Fibroblast of the aortic adventitia (primary cell): ENCODE results near the gene SORBS2. TPM values are rescaled to one million over a fixed set of nuclear protein-coding genes. Genes with fewer than 3 reads are reported as not detected.

Experiments
- DNase-seq: peaks from one replicate; pipeline ENCODE4 v3.0.0-alpha.2; 2010; ENCODE audit warnings: low read depth
- H3K4me3 ChIP-seq: 2 replicates; pipeline ENCODE4 v1.5.1; 2011; ENCODE audit warnings: low read depth, mild to moderate bottlenecking, control low read depth, low read length, moderate library complexity
- total RNA-seq: library from RNA; depleted of rRNA; stranded (reverse); fragments of >200 nt; gene quantifications from 2 replicates; pipeline ENCODE4 v1.2.3, GENCODE V29; 2012; ENCODE audit warnings: low replicate concordance
- TF ChIP-seq, protein P1 (sequence below): IDR thresholded peaks from 2 replicates; pipeline ENCODE4 v1.5.1; 2011; ENCODE audit warnings: mild to moderate bottlenecking, low read length, control low read depth, inconsistent platforms; ENCODE audit not compliant: insufficient read depth

Gene SORBS2
- total RNA-seq, 1 donor, result 2.8 TPM

DNA sequence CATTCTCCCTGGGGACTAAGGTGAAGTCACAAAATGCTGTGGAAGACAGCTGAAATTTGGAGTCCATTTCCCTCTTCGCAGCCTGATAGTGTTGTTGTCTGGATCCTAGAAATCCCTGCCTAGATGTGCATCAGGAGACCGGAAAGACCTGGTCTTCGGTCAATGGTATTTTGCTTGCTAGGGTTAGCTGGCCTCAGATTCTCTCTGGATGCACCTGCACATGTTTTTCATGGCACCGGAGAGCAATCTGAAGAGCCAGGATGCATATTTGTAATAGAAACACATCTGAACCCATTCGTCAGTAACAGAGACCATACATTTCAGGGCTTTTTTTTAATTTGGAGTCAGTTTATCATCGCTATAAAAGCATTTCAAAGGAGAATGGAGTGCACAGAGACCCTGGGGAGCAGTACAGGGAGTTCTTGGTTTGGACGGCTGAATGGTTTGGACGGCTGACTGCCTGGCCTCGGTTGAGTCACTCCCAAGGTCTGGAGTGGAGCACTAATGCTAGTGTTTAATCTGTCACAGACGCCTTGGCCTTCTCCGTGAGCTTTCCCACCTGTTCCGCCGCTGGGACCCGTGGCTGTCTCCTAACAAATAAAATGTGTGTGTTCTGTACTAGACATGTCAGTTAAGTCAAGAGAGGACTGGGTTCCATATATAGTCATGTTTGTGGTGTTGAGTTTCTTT, 269.2 kb downstream of the SORBS2 start:
- DNase-seq, result peak; percentile 83
- no peak overlapping the region for H3K4me3 ChIP-seq
- TF ChIP-seq, protein P1, sequence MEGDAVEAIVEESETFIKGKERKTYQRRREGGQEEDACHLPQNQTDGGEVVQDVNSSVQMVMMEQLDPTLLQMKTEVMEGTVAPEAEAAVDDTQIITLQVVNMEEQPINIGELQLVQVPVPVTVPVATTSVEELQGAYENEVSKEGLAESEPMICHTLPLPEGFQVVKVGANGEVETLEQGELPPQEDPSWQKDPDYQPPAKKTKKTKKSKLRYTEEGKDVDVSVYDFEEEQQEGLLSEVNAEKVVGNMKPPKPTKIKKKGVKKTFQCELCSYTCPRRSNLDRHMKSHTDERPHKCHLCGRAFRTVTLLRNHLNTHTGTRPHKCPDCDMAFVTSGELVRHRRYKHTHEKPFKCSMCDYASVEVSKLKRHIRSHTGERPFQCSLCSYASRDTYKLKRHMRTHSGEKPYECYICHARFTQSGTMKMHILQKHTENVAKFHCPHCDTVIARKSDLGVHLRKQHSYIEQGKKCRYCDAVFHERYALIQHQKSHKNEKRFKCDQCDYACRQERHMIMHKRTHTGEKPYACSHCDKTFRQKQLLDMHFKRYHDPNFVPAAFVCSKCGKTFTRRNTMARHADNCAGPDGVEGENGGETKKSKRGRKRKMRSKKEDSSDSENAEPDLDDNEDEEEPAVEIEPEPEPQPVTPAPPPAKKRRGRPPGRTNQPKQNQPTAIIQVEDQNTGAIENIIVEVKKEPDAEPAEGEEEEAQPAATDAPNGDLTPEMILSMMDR, result no peak

DNA sequence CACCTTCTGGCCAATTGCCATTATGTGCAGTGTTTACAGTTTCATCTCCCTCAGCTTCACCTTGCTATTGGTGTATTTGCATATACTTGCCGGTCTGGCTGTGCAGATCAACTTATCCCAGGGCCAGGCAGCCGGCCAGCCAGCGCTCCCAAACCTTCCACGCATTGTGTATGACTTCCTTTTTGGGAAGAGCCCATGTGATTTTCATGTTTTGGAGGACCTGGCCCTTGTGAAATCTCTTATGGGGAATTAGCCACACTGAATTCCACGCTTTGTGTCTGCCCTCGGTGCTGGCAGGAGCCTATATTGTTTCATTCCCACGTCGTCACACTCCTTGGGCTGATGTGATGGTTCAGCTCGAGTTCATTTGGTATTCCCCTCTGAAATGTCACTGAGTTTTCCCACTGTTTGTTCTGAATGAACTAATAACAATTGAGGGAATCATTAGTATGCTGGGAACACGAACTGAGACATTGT, 270.7 kb downstream of the SORBS2 start:
- TF ChIP-seq, protein P1, result no peak
- peak; percentile 79 for DNase-seq
- H3K4me3 ChIP-seq, result no peak overlapping the region

DNA sequence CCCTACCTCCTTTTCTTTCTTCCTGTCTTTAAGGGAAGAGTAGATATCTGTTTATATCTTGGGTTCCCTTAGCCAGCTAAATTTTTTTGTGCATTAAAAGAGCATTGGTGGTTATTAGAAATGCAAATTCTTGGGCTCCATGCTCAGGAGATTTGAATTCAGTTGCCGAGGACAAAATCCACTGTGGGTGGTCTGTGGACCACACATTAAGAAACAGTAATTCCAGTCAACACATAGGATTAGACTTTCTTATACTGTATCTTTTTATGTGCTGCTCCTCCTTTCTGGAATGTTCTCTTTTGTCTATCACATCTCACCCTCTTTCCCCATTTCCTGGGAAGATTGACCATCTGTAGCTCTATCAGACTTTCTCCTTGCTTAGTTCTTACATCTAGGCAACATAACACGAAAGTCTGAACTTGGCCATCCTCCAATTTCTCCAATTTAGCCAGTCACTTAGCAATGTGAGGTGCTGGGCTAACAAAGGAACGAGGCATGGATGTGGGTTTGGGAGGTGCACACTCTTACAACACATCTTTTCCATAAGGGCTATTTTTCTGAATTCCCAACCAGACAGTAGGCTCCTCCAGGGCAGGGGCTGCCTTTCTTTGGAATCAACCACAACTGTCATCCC, 271.4 kb downstream of the SORBS2 start:
- no peak overlapping the region for H3K4me3 ChIP-seq
- no peak for DNase-seq
- TF ChIP-seq, protein P1, result no peak

DNA sequence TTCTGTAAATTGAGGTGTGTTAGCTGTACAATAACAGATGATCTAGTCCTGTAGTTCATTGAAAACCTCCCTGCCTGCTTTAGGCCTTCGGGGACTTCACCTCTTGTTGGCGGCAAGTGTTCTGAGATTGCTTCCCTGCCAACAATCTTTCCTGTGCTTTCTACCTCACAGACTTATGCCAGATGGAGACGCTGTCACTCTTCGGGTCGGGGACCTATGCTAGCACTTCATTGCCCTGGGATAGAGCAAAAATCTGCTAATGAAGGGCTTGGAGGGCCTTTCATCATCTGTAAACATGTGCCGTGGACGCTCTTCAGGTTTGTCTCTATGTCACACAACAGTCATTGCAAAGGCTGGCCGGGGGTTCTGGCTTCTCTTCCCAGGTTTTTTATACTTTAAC, 272.0 kb downstream of the SORBS2 start:
- TF ChIP-seq, protein P1, result no peak
- DNase-seq, result no peak
- no peak overlapping the region for H3K4me3 ChIP-seq

DNA sequence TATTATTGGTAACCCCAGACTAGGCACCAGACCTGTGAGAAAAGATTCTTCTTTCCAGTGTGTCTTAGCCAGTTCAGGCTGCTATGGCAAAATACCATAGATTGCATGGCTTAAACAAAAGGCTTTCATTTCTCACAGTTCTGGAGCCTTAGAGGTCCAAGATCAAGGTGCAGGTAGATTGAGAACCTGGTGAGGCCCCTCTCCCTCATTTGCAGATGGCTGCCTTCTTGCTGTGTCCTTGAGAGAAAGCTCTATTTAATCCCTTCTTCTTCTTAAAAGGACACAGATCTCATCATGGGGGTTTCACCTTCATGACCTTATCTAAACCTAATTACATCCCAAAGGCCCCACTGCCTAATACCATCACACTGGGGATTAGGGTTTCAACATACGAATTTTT, 273.2 kb downstream of the SORBS2 start:
- DNase-seq, result no peak
- no peak overlapping the region for H3K4me3 ChIP-seq
- TF ChIP-seq, protein P1, result no peak

DNA sequence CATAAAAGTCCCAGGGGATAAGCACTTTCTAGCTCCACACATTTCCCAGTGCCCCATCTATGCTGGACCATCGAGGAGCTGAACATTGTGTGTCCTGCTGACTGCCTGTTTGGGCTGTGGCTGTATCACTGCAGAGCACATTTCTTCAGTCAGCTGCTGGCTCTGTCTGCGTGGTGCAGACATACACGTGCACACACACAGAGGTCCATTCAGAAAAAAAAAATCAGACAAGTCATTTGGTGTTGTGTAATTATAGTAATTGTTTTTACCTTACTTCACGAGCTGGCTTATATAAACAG, 275.6 kb downstream of the SORBS2 start:
- no peak for DNase-seq
- TF ChIP-seq, protein P1, result no peak
- H3K4me3 ChIP-seq, result peak overlapping the region; percentile 28
